Endothelial cell of umbilical vein (primary cell): Measurements from ENCODE around the gene RAB9B. TPM values are rescaled to one million over a fixed set of nuclear protein-coding genes. Genes with fewer than 3 reads are reported as not detected.
A peak's percentile ranks its signal among the peaks of the same experiment; 100 is the strongest.

Experiments
- BruUV-seq: library from RNA; stranded (reverse); fragments of 400-500 nt; replicated peaks from 2 replicates; lab custom pipeline; 2021; lab: Mats Ljungman, UMichigan
- CTCF ChIA-PET: fragments of 300-600, 350-600 bp; sonication (Branson Sonifier 250); formaldehyde crosslinking; loops from one replicate; lab custom pipeline; 2021; ENCODE audit warnings: antibody characterized with exemption, inconsistent platforms; lab: Charles Lee
- POLR2A ChIA-PET: fragments of 300-600, 350-600 bp; sonication (Branson Sonifier 250); formaldehyde crosslinking; loops from one replicate; lab custom pipeline; 2021; ENCODE audit warnings: antibody characterized with exemption, inconsistent platforms; lab: Charles Lee
- DNase-seq: peaks from one replicate; pipeline ENCODE4 v3.0.0-alpha.2; 2011; ENCODE audit warnings: low read depth, low spot score
- FAIRE-seq: peaks from 2 replicates; lab custom pipeline; 2011; peaks lifted over from hg19 to GRCh38; lab: Jason Lieb, UNC
- H2AFZ ChIP-seq: 2 replicates; pipeline ENCODE4 v1.6.0; 2012; ENCODE audit warnings: low read depth, low read length, control low read depth, inconsistent platforms
- H3K27ac ChIP-seq: 2 replicates; pipeline ENCODE4 v1.5.1; 2011; ENCODE audit warnings: low read depth, mild to moderate bottlenecking, control low read depth, low read length, moderate library complexity; ENCODE audit not compliant: insufficient read depth
- H3K27me3 ChIP-seq, 2 experiments: 2 replicates each; pipeline versions ENCODE4 v1.6.0 to v1.6.1; 2011; ENCODE audit warnings: low read length in 2 of 2, mixed read lengths in 1 of 2; ENCODE audit not compliant: control insufficient read depth in 2 of 2, insufficient read depth in 2 of 2
- H3K36me3 ChIP-seq, 2 experiments: 2 replicates in 1 of 2; 3 replicates in 1 of 2; pipeline ENCODE4 v1.5.1; 2011; ENCODE audit warnings: low read length in 2 of 2, mild to moderate bottlenecking in 1 of 2, moderate library complexity in 1 of 2; ENCODE audit not compliant: control insufficient read depth in 2 of 2, insufficient read depth in 2 of 2; ENCODE audit errors: extremely low read depth in 1 of 2
- H3K4me1 ChIP-seq: 3 replicates; pipeline ENCODE4 v1.5.1; 2011; ENCODE audit warnings: mild to moderate bottlenecking, low read length; ENCODE audit not compliant: control insufficient read depth, insufficient read depth; ENCODE audit errors: extremely low read depth
- H3K4me2 ChIP-seq: 2 replicates; pipeline ENCODE4 v1.6.1; 2011; ENCODE audit warnings: low read length, control low read depth, mixed read lengths; ENCODE audit not compliant: insufficient read depth
- H3K4me3 ChIP-seq, 3 experiments: fragments of 200-600 bp in 1 of 3; sonication (generic), shearing (Covaris generic) in 1 of 3; replicated peaks in 1 of 3; 2 replicates each; pipeline ENCODE4 v1.5.1; 2011 to 2016; ENCODE audit warnings: control low read depth in 3 of 3, low read length in 3 of 3, mild to moderate bottlenecking in 2 of 3, inconsistent platforms in 1 of 3, low read depth in 1 of 3, moderate library complexity in 1 of 3; ENCODE audit not compliant: insufficient read depth in 1 of 3
- H3K79me2 ChIP-seq: 2 replicates; pipeline ENCODE4 v1.6.0; 2012; ENCODE audit warnings: low read length, inconsistent platforms; ENCODE audit not compliant: control insufficient read depth, insufficient read depth
- H3K9ac ChIP-seq: replicated peaks from 2 replicates; pipeline ENCODE3; 2011; ENCODE audit warnings: low read length, control low read depth; ENCODE audit not compliant: insufficient read depth; ENCODE audit errors: extremely low read depth
- H3K9me1 ChIP-seq: replicated peaks from 3 replicates; pipeline ENCODE4 v1.6.0; 2011; ENCODE audit warnings: mild to moderate bottlenecking, low read length; ENCODE audit not compliant: control insufficient read depth, insufficient read depth; ENCODE audit errors: extremely low read depth
- H3K9me3 ChIP-seq: replicated peaks from 2 replicates; pipeline ENCODE4 v1.5.1; 2012; ENCODE audit warnings: low read length, inconsistent platforms; ENCODE audit not compliant: control insufficient read depth, insufficient read depth
- H4K20me1 ChIP-seq: replicated peaks from 2 replicates; pipeline ENCODE3; 2011; ENCODE audit warnings: mild to moderate bottlenecking, low read length; ENCODE audit not compliant: control insufficient read depth, insufficient read depth; ENCODE audit errors: extremely low read depth
- FOS ChIP-seq: IDR thresholded peaks from 2 replicates; pipeline ENCODE4 v1.6.1; 2011; ENCODE audit warnings: mild to moderate bottlenecking, low read length, moderate library complexity, borderline replicate concordance; ENCODE audit not compliant: insufficient read depth
- MAX ChIP-seq: IDR thresholded peaks from 2 replicates; pipeline ENCODE4 v1.6.1; 2011; ENCODE audit not compliant: insufficient read depth, insufficient read length
- MYC ChIP-seq: IDR thresholded peaks from one replicate; pipeline ENCODE4 v1.6.1; 2011; ENCODE audit warnings: mild to moderate bottlenecking, low read depth, low read length
- POLR2AphosphoS5 ChIP-seq: IDR thresholded peaks from 2 replicates; pipeline ENCODE4 v1.6.1; 2012; ENCODE audit warnings: low read depth, mild to moderate bottlenecking, control low read depth, low read length, moderate library complexity; ENCODE audit not compliant: insufficient read depth
- dilution Hi-C: fragments of 300-500 bp; cut with MboI; formaldehyde crosslinking; loops from one replicate; pipeline ENCODE4 v1.15.0; 2019; ENCODE audit warnings: low sequenced_read_pairs; ENCODE audit not compliant: extremely low pct_ligation_motif_present
- intact Hi-C: fragments of 100-400 bp; cut with micrococcal nuclease; formaldehyde crosslinking; loops from one replicate; pipeline ENCODE4 v1.10.0; 2022
- polyA plus RNA-seq, 4 experiments: library from polyadenylated mRNA; depleted of rRNA in 3 of 4; stranded (reverse) in 3 of 4; unstranded in 1 of 4; fragments of >200 nt; gene quantifications; 2 replicates each; pipeline versions ENCODE4 v1.2.1 to v1.2.3, GENCODE V29; 2011 to 2012; ENCODE audit warnings: missing spikeins in 1 of 4
- total RNA-seq: library from RNA; stranded (reverse); gene quantifications from 2 replicates; pipeline ENCODE4 v1.2.3, GENCODE V29; 2021

Gene RAB9B
- total and polyA plus RNA-seq, 2 donors (not counting 3 experiments of a cell fraction or from before 2014, with no cell fraction given): 0.18 to 0.55 TPM

- Histone ChIP-seq H3K9me1 (no peaks in the 10 kb centered on the region), H3K4me1 (no peaks in the 10 kb centered on the region), H3K9ac (no peak overlapping the region), H3K27ac (no peak overlapping the region), H3K9me3 (no peaks in the 10 kb centered on the region), H3K4me3 (no peak overlapping the region), H4K20me1 (no peaks in the 10 kb centered on the region), H2AFZ (no peak overlapping the region), H3K79me2 (no peaks in the 10 kb centered on the region), H3K4me2 (no peak overlapping the region), H3K27me3 (no peaks in the 10 kb centered on the region), H3K36me3 (no peaks in the 10 kb centered on the region)
- TF ChIP-seq MYC (no peak), FOS (no peak)
- peak; percentile 18 for FAIRE-seq
- CTCF ChIA-PET: no interaction called here
- dilution Hi-C loops: no loop called here
- POLR2A ChIA-PET: no interaction called here
- BruUV-seq: no TSS peak
- no peak for DNase-seq
- intact Hi-C loops: no loop called here
These were observed 26.2 kb downstream of the RAB9B start for GRCh38 chrX:103805860-103806259.

- POLR2A ChIA-PET: no interaction called here
- no peaks in the 10 kb centered on the region for H4K20me1 ChIP-seq
- TF ChIP-seq FOS: no peak
- TF ChIP-seq POLR2AphosphoS5: no peak
- TF ChIP-seq MAX: no peak
These were observed 31.7 kb downstream of the RAB9B start for GRCh38 chrX:103800318-103800717.

More at GRCh38 chrX:103800318-103800717, 31.7 kb downstream of the RAB9B start:
- no peak overlapping the region for H2AFZ ChIP-seq
- no peaks in the 10 kb centered on the region for H3K9me1 ChIP-seq
- H3K27ac ChIP-seq: no peak overlapping the region
- H3K4me3 ChIP-seq: no peak overlapping the region
- BruUV-seq: no TSS peak
- DNase-seq (no peak), FAIRE-seq (no peak)
- H3K9ac ChIP-seq: no peak overlapping the region
- no peak overlapping the region for H3K4me2 ChIP-seq
- no peaks in the 10 kb centered on the region for H3K36me3 ChIP-seq
- H3K79me2 ChIP-seq: no peaks in the 10 kb centered on the region
- CTCF ChIA-PET: no interaction called here
- intact Hi-C loops: no loop called here
- no peaks in the 10 kb centered on the region for H3K27me3 ChIP-seq
- dilution Hi-C loops: no loop called here
- no peaks in the 10 kb centered on the region for H3K4me1 ChIP-seq
- H3K9me3 ChIP-seq: no peaks in the 10 kb centered on the region
